Endothelial cell of umbilical vein (primary cell): ENCODE measurements around the gene PCGF5.
A peak's percentile ranks its signal among the peaks of the same experiment; 100 is the strongest.

ENCODE experiments used
- EZH2 ChIP-seq: IDR thresholded peaks from 2 replicates; pipeline ENCODE4 v1.6.1; 2012; ENCODE audit warnings: borderline replicate concordance, low read depth, mild to moderate bottlenecking, moderate library complexity, low read length, inconsistent platforms; ENCODE audit not compliant: severe bottlenecking
- POLR2A ChIP-seq: IDR thresholded peaks from 2 replicates; pipeline ENCODE4 v1.6.1; 2012; ENCODE audit warnings: low read depth, mild to moderate bottlenecking, control low read depth, low read length
- POLR2AphosphoS5 ChIP-seq: IDR thresholded peaks from 2 replicates; pipeline ENCODE4 v1.6.1; 2012; ENCODE audit warnings: low read depth, mild to moderate bottlenecking, control low read depth, low read length, moderate library complexity; ENCODE audit not compliant: insufficient read depth
- TF ChIP-seq, protein P1 (sequence below), 2 donors: IDR thresholded peaks; 1 replicate in 1 of 2; 2 replicates in 1 of 2; pipeline ENCODE4 v1.5.1; 2011; ENCODE audit warnings: low read length in 2 of 2, mild to moderate bottlenecking in 2 of 2, moderate library complexity in 2 of 2, control low read depth in 1 of 2, inconsistent platforms in 1 of 2, low read depth in 1 of 2; ENCODE audit not compliant: insufficient read depth in 1 of 2; ENCODE audit errors: extremely low read depth in 1 of 2
- TF ChIP-seq, protein P2 (sequence below): IDR thresholded peaks from 2 replicates; pipeline ENCODE4 v1.6.1; 2011; ENCODE audit not compliant: insufficient read depth, insufficient read length

DNA sequence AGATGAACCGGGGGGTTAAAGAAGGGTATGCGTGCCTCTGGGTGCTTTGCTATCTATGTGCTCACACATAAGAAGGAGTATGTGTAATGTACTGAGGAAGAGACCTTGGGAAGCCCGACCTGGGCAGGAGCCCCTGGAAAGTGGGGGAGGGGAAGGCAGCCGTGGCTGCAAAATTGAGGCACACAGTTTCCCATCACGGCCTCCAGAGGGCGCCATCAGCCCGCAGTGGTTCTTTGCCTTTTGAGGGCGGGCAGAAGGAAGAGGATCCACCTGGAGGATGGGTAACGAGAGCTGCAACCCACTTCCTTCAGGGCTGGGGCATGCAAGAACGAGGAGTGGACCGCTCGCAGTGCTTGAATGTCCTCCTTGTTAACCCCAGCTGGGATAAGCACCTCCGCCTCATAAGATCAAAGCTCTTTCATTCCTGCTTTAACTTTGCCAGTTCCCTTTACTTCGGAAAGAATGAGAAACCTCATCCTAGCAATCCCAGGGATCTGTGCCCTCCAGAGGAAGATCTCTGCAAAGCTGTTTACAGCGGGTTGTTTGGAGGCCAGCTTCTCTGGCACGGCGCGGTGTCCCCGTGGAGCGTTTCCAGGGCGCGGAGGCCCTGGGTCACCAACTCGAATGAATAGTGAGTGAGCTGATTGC is 77.9 kb downstream of the PCGF5 start:
- TF ChIP-seq, protein P1, sequence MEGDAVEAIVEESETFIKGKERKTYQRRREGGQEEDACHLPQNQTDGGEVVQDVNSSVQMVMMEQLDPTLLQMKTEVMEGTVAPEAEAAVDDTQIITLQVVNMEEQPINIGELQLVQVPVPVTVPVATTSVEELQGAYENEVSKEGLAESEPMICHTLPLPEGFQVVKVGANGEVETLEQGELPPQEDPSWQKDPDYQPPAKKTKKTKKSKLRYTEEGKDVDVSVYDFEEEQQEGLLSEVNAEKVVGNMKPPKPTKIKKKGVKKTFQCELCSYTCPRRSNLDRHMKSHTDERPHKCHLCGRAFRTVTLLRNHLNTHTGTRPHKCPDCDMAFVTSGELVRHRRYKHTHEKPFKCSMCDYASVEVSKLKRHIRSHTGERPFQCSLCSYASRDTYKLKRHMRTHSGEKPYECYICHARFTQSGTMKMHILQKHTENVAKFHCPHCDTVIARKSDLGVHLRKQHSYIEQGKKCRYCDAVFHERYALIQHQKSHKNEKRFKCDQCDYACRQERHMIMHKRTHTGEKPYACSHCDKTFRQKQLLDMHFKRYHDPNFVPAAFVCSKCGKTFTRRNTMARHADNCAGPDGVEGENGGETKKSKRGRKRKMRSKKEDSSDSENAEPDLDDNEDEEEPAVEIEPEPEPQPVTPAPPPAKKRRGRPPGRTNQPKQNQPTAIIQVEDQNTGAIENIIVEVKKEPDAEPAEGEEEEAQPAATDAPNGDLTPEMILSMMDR (IDR thresholded peaks at IDR 0.05; ENCODE audit: extremely low read depth in 1 of 2, insufficient read depth in 1 of 2, low read depth in 1 of 2, low read length in 2 of 2), result peak; percentile 90 to 97
- TF ChIP-seq POLR2A (peak; percentile 25), POLR2AphosphoS5 (no peak), EZH2 (no peak)
- TF ChIP-seq, protein P2, sequence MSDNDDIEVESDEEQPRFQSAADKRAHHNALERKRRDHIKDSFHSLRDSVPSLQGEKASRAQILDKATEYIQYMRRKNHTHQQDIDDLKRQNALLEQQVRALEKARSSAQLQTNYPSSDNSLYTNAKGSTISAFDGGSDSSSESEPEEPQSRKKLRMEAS, result no peak
